ENCODE measurements around the gene EIF4ENIF1. TPM values are rescaled to one million over a fixed set of nuclear protein-coding genes. Genes with fewer than 3 reads are reported as not detected.
A peak's percentile ranks its signal among the peaks of the same experiment; 100 is the strongest.

The EIF4ENIF1 gene
- total RNA-seq, 2 donors from 2014 or later = 36.5 to 49.5 TPM

DNA sequence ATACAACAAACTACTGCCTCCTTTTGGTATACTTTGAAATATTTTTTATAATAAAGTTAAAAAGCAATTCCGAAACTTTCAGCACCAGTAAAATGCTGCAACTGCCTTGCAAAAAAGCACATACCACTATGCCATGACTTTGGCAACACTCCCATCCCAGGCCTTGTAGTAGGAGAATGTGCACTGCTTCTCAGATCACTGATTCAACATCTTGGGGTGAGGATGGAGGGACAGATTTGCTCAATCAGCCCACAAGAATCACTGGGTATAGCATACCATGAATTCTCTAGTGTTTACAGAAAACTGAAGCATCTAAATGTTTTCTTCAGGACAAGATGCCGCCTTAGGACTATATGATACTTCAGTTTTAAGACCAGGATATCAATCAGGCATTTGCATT, 14.9 kb downstream of the EIF4ENIF1 start:
- no peak for ATAC-seq
- Mint-ChIP-seq H3K27ac (peak overlapping the region in 1 of 2 donors; percentile 14), H3K9me3 (no peaks in the 10 kb centered on the region), H3K36me3 (peaks cover 8 to 23% of the 10 kb centered on the region in 2 donors)
- no peak for DNase-seq (ENCODE audit: low spot score in 2 of 2)

DNA sequence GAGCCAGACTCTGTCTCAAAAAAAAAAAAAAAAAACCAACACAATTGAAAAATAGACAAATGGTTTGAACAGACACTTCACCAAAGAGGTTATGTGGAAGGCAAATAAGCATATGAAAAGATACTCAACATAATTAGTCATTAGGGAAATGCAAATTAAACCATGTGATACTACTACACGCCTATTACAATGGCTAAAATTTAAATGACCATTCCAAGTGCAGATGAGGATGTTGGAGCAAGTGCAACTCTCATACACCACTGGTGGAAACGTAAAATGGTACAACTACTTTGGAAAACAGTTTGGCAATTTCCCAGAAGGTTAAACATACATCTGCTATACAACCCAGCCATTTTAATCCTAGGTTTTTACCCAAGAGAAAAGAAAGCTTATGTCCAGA, 24.3 kb downstream of the EIF4ENIF1 start:
- ATAC-seq (no peak), DNase-seq (ENCODE audit: low spot score in 2 of 2) (no peak)
- Mint-ChIP-seq H3K27ac (no peak overlapping the region), H3K9me3 (no peaks in the 10 kb centered on the region), H3K36me3 (peaks cover 6 to 18% of the 10 kb centered on the region in 2 donors)

DNA sequence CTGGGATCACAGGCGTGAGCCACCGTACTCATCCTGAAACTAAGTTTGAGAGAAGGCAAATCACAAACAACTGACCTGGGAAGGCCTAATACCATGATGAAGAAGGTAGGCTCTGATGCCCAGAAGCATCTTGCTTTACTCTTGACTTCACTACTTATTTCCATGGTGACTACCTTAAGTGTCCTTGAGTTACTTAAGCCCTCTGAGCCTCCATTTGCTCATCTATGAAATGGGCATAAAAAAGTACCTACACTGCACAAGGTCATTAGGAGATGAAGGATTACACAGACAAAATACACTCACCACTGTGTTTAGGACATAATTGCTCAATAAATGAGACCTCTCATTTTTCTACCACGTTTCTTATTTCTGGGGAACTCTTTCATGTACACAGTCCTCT, 27.9 kb downstream of the EIF4ENIF1 start:
- H3K36me3 Mint-ChIP-seq = peaks cover 6 to 18% of the 10 kb centered on the region in 2 donors

DNA sequence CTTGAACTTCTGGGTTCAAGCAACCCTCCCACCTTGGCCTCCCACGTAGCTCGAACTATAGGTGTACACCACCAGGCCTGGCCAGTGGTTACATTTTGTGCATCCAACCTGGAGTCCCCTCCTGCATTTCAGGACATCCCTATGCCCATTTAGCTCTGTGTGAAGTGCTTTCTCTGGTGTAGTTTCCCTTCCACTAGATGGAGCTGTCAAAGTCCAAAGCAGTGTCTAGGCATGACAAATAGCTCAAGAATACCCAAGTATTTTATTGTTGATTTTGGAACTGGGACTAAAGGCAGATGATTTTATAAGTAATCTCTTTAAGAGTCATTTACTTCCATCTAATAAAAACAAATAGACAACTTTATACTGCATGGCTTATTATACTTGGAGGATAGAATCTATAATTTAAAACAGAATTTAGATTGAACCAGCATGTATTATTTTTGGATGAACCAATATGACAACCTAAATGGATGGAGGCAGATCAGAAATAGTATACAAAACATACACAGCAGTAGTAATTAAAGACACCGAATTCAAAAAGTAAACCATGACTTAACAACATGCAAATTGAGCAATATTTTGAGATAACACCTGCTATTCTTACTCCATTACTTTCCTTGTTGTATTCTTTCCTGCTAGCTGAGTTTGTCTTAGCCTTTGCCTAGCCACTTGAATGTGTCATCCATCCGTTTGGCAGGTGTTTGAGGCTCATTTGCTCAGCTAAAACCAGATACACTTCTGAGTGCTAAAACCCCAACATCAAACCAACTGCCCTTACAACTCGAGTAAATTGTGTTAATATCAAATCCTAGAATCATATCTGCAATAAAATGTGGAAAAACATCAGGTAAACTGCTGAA, 37.7 kb downstream of the EIF4ENIF1 start:
- DNase-seq (ENCODE audit: low spot score in 2 of 2) (no peak), ATAC-seq (peak; percentile 62 to 70)
- H3K27ac Mint-ChIP-seq = peak overlapping the region; percentile 56 to 71
- no peaks in the 10 kb centered on the region for H3K36me3 Mint-ChIP-seq
- no peaks in the 10 kb centered on the region for H3K9me3 Mint-ChIP-seq

More for the DNA sequence above, 27.9 kb downstream of the EIF4ENIF1 start:
- Mint-ChIP-seq H3K9me3 (no peaks in the 10 kb centered on the region), H3K27ac (peak overlapping the region in 1 of 2 donors; percentile 37)
- DNase-seq (ENCODE audit: low spot score in 2 of 2) (no peak), ATAC-seq (no peak)

DNA sequence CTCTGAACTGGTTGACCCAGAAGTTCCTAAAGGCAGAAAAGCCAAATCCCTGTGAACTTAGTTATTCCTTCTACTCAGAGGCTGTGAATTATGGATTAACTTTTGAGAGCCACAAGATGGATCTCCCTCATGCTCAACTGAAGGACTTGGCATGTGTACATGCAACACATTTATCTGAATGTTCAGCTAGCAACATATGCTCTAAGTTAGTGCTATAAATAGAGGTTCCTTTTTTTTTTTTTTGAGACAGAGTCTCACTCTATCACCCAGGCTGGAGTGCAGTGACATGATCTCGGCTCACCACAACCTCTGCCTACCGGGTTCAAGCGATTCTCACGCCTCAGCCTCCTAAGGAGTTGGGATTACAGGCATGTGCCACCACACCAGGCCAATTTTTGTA, 40.1 kb downstream of the EIF4ENIF1 start:
- Mint-ChIP-seq H3K36me3 (peaks cover 0 to 4% of the 10 kb centered on the region in 2 donors), H3K27ac (no peak overlapping the region), H3K9me3 (no peaks in the 10 kb centered on the region)
- DNase-seq (ENCODE audit: low spot score in 2 of 2) (no peak), ATAC-seq (no peak)

DNA sequence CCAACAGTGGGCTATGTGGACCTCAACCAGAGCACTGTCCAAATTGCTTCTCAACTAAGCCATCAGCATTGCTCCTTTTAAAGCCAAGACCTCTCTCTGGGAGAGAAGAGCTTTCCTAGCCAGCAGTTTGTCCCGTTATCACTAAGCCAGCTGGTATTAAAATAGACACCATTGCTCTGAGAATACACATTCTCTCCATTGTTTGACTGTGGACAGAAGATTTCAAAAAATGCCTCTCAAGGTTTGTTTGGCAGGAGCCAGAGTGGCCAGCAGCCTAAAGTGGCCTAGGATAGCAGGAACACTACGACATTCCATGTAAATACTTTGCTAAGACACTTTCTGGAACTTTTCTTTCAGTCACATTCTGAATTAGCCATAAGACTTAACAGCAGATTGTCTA, 41.3 kb downstream of the EIF4ENIF1 start:
- Mint-ChIP-seq H3K27ac (peak overlapping the region; percentile 46 to 48), H3K9me3 (no peaks in the 10 kb centered on the region), H3K36me3 (peaks cover 0 to 4% of the 10 kb centered on the region in 2 donors)
- DNase-seq (ENCODE audit: low spot score in 2 of 2) = no peak
- no peak for ATAC-seq

DNA sequence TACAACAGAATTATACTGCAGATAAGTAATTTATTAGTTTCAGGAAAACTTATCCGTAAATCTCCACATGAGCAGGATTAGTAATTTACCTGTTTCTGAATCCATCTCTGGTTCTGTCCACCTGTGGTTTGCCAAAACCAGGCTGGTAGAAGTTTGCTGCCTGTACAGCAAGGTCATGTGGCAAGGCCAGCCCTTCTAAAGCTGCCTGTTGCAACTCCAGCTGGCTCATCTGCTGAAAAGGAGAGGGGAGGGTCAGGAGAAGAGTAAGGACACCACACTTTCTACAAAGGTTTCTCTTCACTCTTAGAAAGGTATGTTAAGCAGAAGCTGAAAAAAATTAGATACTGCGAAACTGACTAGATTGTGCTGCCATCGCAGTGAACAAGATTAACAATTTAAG, 42.3 kb downstream of the EIF4ENIF1 start:
- ATAC-seq (no peak), DNase-seq (ENCODE audit: low spot score in 2 of 2) (no peak)
- no peak overlapping the region for H3K27ac Mint-ChIP-seq
- H3K36me3 Mint-ChIP-seq = peaks cover 0 to 4% of the 10 kb centered on the region in 2 donors
- no peaks in the 10 kb centered on the region for H3K9me3 Mint-ChIP-seq

DNA sequence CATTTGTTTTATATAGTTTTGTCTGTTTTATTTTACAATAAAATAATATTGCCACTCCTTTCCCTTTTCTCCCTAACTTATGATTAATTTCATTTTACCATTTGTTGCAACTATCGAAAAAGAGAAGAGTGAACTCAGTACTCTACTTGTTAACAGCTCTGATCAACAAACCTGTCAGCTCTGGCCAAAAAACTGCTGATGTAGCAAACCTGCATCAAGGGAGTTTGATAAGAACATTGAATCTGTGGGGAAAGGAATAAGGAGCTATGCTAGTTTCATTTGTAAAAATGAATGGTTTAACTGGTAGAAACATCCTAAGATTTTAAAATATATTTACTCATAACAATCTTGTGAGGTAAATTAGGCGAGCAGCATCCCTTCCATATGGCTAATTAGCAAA, 42.9 kb downstream of the EIF4ENIF1 start:
- no peak for DNase-seq (ENCODE audit: low spot score in 2 of 2)
- ATAC-seq = no peak
- peaks cover 0 to 4% of the 10 kb centered on the region in 2 donors for H3K36me3 Mint-ChIP-seq
- no peaks in the 10 kb centered on the region for H3K9me3 Mint-ChIP-seq
- no peak overlapping the region for H3K27ac Mint-ChIP-seq

DNA sequence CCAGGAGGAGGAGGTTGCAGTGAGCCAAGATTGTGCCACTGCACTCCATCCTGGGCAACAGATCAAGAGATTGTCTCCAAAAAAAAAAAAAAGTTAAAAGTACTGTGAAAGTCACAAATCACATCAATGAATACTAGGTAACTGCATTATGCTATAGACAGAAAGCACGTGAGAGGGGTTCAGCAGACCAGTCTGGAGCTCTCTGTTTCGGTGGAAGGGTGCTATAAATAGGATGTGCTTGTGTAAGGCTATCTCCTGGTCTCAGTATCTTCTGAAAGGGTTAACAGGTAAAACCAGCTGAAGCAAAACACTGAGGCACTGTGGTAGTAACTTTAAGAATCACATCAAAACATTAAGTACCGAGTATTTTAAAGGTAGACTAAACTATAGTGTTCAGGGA, 43.4 kb downstream of the EIF4ENIF1 start:
- ATAC-seq (no peak), DNase-seq (ENCODE audit: low spot score in 2 of 2) (no peak)
- Mint-ChIP-seq H3K27ac (no peak overlapping the region), H3K36me3 (peaks cover 0 to 4% of the 10 kb centered on the region in 2 donors), H3K9me3 (no peaks in the 10 kb centered on the region)

DNA sequence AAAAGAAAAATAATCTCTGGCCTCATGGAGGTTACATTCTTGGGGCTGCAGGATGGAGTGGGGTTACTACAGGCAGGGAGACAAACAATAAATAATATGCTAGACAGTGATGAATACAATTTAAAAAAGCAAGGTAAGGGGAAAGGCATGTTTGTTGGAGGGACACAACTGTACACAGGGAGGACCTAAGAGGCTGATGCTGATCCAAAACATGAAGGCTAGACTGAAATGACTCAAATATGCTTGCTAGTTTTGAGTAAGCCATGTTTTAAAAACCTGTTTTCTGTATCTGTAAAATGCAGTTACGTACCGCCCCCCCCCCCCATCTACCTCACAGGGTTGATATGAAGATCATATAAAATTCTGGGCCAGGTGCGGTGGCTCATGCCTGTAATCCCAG, 44.0 kb downstream of the EIF4ENIF1 start:
- Mint-ChIP-seq H3K9me3 (no peaks in the 10 kb centered on the region), H3K36me3 (peaks cover 0 to 4% of the 10 kb centered on the region in 2 donors), H3K27ac (peak overlapping the region in 1 of 2 donors; percentile 82)
- no peak for DNase-seq (ENCODE audit: low spot score in 2 of 2)
- peak in 1 of 2 donors; percentile 67 for ATAC-seq

DNA sequence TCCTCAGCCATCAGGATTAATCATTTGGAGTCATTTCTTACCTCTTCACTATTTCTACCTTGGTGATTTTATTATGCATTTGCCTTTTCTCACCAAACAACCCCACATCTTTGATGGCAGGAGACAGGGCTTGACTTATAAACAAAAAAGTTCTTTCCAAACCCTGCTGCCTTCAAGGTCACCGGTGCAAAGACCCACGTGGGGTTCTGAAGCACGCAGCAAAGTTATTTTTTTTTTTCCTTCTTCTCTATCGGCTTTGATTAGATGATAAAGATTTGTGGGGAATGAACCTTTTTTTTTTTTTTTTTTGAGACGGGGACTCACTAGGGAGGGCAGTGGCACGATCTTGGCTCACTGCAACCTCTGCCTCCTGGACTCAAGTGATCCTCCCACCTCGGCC, 46.1 kb downstream of the EIF4ENIF1 start:
- no peak for ATAC-seq
- Mint-ChIP-seq H3K9me3 (no peaks in the 10 kb centered on the region), H3K36me3 (peaks cover 0 to 4% of the 10 kb centered on the region in 2 donors), H3K27ac (peak overlapping the region in 1 of 2 donors; percentile 16)
- no peak for DNase-seq (ENCODE audit: low spot score in 2 of 2)

DNA sequence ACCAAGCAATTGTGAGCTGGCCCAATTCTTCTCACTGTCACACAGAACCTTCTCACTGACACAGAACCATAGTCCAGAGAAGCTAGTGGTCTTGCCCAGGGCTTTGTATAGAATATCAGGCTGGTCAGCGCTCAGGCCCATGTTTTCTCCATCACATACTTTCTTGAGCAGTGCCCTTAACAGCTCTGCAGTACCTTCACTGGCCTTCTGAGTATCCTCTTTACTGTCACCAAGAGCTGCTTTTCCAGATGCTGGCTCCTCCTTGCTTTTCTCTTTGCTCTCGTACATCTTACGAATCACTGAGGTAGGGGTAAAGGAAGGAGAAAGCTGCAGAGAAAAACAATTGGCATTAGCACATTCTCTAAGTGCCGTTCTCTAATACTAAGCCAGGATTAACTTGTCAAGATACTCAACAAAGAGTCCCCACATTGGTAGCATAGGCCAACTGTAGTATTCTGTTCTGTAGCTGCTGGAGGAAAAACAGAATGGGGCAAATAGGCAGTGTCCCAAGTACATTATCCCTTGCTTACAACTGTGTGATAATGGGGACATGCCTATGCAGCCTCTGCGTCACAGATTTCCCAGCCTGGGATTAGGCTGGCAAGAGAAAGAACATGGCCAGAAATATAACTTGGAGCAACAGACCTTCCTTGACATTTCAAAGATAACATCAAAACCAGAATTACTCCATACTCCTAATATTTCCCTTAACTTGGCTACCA, 46.7 kb downstream of the EIF4ENIF1 start:
- H3K9me3 Mint-ChIP-seq = no peaks in the 10 kb centered on the region
- H3K36me3 Mint-ChIP-seq = peaks cover 0 to 4% of the 10 kb centered on the region in 2 donors
- no peak for DNase-seq (ENCODE audit: low spot score in 2 of 2)
- ATAC-seq = no peak
- H3K27ac Mint-ChIP-seq = peak overlapping the region; percentile 8 to 31

DNA sequence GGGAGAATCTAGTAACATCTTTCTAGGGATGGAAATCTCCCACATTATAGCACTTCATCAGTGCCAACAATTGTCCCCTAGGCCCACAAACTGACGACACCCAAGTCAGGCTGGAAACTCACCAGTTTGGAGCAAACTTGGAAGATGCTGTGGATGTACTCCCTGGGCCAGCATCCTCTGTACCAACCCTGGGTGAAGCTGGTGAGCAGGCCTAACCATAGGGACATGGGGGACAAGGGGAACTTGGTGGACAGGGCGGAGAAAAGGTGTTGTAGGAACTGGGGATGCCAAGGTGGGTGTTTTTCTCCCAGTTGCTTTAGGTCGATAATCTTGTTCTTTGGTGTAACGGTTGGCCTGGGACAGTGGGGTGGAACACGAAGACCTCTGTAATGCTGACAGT, 48.0 kb downstream of the EIF4ENIF1 start:
- H3K9me3 Mint-ChIP-seq = no peaks in the 10 kb centered on the region
- H3K36me3 Mint-ChIP-seq = peaks cover 0 to 4% of the 10 kb centered on the region in 2 donors
- ATAC-seq = no peak
- no peak for DNase-seq (ENCODE audit: low spot score in 2 of 2)
- H3K27ac Mint-ChIP-seq = peak overlapping the region; percentile 31 to 48

DNA sequence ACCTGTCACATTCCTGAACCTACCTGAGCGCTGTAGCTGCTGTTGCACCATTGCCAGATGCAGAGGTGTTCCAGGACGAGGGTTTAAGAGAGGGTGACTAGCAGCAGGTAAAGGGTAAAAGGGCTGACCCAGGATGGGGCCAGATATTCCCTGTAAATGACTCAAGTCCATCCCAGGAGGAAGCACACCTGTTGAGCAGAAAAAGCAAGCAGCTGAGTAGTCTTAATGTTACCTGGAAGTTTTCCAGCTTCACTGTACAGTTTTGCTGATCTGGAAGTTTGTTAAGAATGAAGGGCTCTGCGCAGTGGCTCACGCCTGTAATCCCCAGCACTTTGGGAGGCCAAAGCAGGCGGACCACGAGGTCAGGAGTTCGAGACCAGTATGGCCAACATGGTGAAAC, 49.0 kb downstream of the EIF4ENIF1 start:
- ATAC-seq (no peak), DNase-seq (ENCODE audit: low spot score in 2 of 2) (no peak)
- Mint-ChIP-seq H3K9me3 (no peaks in the 10 kb centered on the region), H3K27ac (peak overlapping the region; percentile 27 to 69), H3K36me3 (peaks cover 0 to 4% of the 10 kb centered on the region in 2 donors)

DNA sequence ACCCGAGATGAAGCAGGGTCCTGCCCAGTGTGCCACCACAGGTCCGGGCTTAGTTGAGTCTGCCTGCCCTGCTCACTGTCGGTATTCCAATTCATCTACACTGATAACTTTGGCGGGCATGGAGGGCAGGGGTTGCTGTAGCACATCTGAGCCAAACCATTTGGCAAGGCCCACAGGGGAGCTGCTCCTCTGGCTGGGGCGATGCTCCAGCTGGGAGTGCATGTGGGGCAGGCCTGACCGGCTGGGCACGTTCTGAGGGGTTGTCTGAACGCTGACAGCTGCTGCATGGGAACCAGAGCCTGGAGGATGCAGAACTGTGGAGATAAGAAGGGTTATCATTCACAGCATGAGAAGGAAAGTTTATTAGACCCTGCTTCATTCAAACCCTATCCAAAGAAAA, 49.8 kb downstream of the EIF4ENIF1 start:
- DNase-seq (ENCODE audit: low spot score in 2 of 2) (no peak), ATAC-seq (no peak)
- H3K36me3 Mint-ChIP-seq = peaks cover 5 to 6% of the 10 kb centered on the region in 2 donors
- H3K9me3 Mint-ChIP-seq = no peaks in the 10 kb centered on the region
- H3K27ac Mint-ChIP-seq = peak overlapping the region in 1 of 2 donors; percentile 69

DNA sequence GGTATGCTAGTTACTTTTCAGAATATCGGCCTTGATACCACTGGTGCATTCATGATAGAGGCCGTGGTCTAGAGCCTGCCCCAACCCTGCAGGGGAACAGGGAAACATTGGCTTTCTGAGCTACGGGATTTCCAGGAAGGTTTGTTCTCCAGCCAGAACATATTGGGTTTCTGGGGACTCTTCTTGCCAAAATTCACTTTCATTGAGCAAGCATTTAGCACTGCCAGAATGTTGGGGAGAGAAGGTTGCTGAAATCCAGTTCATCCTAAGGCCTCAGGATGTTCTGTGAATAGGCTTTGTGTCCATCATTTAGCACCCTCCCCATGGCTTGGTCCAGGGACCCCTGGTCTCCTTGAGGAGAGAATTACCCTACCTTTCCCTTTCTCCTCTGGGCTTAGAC, 53.5 kb downstream of the EIF4ENIF1 start:
- DNase-seq (ENCODE audit: low spot score in 2 of 2) (no peak), ATAC-seq (no peak)
- peaks cover 5 to 18% of the 10 kb centered on the region in 2 donors for H3K36me3 Mint-ChIP-seq
- no peak overlapping the region for H3K27ac Mint-ChIP-seq
- no peaks in the 10 kb centered on the region for H3K9me3 Mint-ChIP-seq

DNA sequence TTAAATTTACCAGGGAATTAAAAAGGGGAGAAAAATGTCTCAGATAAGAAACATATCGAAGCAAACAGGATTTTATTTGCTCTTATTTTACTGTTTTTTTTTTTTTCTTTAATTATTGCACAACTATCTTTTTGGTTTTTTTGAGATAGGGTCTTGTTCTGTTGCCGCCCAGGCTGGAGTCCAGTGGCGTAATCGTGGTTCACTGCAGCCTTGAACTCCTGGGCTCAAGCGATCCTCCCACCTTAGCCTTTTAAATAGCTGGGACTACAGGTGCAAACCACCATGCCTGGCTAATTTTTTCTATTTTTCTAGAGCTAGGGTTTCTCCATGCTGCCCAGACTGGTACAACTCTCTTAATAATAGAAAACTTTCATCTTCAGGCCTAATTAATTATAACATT, 57.7 kb downstream of the EIF4ENIF1 start:
- Mint-ChIP-seq H3K9me3 (no peaks in the 10 kb centered on the region), H3K27ac (peak overlapping the region in 1 of 2 donors; percentile 14)
- ATAC-seq = no peak

More for the DNA sequence above, 57.7 kb downstream of the EIF4ENIF1 start:
- DNase-seq (ENCODE audit: low spot score in 2 of 2) = no peak
- peaks cover 5 to 18% of the 10 kb centered on the region in 2 donors for H3K36me3 Mint-ChIP-seq
